Prostate gland (tissue), 2 donors: ENCODE data around the gene NTN1. TPM values are rescaled to one million over a fixed set of nuclear protein-coding genes. Genes with fewer than 3 reads are reported as not detected.

Experiments
- DNase-seq: peaks from one replicate; pipeline ENCODE4 v3.0.0-alpha.2; 2019; ENCODE audit warnings: low spot score
- H3K27ac ChIP-seq, 2 donors: fragments of 200-600 bp; sonication (generic); 2 replicates each; pipeline ENCODE4 v1.5.1; 2017 to 2019
- H3K27me3 ChIP-seq: fragments of 200-600 bp; sonication (generic); replicated peaks from 2 replicates; pipeline ENCODE4 v1.5.1; 2019; ENCODE audit not compliant: insufficient read depth
- H3K36me3 ChIP-seq, 2 donors: fragments of 200-600 bp; sonication (generic); 1 replicate in 1 of 2; 2 replicates in 1 of 2; pipeline versions ENCODE4 v1.5.1 to v1.8.1; 2017 to 2019
- H3K4me1 ChIP-seq: fragments of 200-600 bp; sonication (generic); replicated peaks from 2 replicates; pipeline ENCODE4 v1.5.1; 2019
- H3K4me3 ChIP-seq, 2 donors: fragments of 200-600 bp; sonication (generic); 2 replicates each; pipeline ENCODE4 v1.5.1; 2017 to 2019
- H3K9me3 ChIP-seq: fragments of 200-600 bp; sonication (generic); 2 replicates; pipeline ENCODE4 v1.5.1; 2017
- POLR2A ChIP-seq: fragments of 450-650 bp; IDR thresholded peaks from one replicate; pipeline ENCODE4 v1.6.1; 2016; ENCODE audit warnings: antibody characterized with exemption, mild to moderate bottlenecking
- POLR2AphosphoS5 ChIP-seq: sonication (generic); formaldehyde crosslinking; IDR thresholded peaks from one replicate; pipeline ENCODE4 v1.6.1; 2017; ENCODE audit warnings: antibody characterized with exemption
- WGBS: methylation state at CpG from one replicate; pipeline ENCODE4 v1.1.5; 2018; 5-methylcytosine and 5-hydroxymethylcytosine counted together
- intact Hi-C: fragments of 100-400 bp; cut with DNase I; formaldehyde crosslinking; loops from one replicate; pipeline ENCODE4 v1.14.2; 2022
- total RNA-seq, 2 donors: library from RNA; depleted of rRNA; stranded (reverse); fragments of >200 nt; gene quantifications; one replicate each; pipeline ENCODE4 v1.1.0, GENCODE V29; 2016
- TF ChIP-seq, protein P1 (sequence below), 4 experiments: fragments of 200-600 bp in 2 of 4; fragments of 450-650 bp in 2 of 4; sonication (generic) in 2 of 4; IDR thresholded peaks; 1 replicate in 3 of 4; 2 replicates in 1 of 4; pipeline ENCODE4 v1.5.1; 2016 to 2019; ENCODE audit warnings: antibody characterized with exemption in 4 of 4, mild to moderate bottlenecking in 2 of 4, moderate library complexity in 2 of 4

The NTN1 gene
- total RNA-seq, 2 donors from 2014 or later: 9.2 to 11.4 TPM

DNA sequence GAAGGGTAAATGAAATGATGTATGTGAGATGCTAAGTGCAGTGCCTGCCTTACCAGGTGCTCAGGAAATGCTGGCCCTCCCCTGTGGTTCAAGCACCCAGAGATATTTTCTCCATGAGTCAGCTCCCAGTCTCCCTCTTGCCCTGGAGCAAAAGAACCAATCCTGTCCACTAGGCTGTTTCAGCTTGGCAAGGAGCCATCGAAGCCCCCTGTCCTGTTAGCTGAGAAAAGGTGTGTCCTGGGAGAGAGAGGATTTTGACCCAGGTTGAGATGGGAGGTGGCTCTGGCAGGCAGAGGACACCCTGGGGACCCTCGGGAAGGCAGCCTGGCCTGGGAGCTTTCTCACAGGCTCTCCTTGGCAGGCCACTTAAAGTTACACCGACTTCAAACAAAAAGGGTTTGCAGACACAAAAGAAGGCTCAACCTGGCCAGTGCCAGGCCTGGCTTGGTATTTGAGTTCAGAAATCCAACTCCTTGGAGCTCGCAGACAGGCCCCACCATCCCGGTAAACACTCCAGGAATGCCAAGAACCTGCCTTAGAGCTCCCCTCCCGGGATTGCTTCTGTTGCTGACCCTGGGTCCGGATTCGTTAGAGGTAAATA is 29.6 kb downstream of the NTN1 start:
- intact Hi-C loops: no loop called here

DNA sequence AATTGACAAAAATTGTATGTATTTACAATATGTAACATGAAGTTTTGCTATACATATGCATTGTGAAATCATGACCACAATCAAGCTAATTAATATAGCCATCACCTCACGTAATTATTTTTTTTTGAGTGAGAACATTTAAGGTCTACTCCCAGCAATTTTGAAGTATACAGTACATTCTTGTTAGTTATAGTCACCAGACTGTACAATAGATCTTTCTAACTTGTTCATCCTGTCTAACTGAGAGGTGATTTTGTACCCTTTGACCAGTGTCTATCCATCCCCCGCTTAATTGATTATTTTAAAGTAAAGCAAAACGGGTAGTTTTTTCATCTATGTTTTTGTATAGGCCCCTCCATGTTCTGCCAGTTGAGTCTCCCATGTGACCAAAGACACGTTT is 30.3 kb downstream of the NTN1 start:
- Histone ChIP-seq H3K36me3 (no peaks in the 10 kb centered on the region), H3K27ac (no peak overlapping the region), H3K9me3 (no peaks in the 10 kb centered on the region), H3K4me1 (no peaks in the 10 kb centered on the region), H3K27me3 (no peaks in the 10 kb centered on the region), H3K4me3 (no peak overlapping the region)
- intact Hi-C loops: no loop called here
- no peak for DNase-seq
- no peak for TF ChIP-seq POLR2AphosphoS5
- no peak for TF ChIP-seq POLR2A
- TF ChIP-seq, protein P1, sequence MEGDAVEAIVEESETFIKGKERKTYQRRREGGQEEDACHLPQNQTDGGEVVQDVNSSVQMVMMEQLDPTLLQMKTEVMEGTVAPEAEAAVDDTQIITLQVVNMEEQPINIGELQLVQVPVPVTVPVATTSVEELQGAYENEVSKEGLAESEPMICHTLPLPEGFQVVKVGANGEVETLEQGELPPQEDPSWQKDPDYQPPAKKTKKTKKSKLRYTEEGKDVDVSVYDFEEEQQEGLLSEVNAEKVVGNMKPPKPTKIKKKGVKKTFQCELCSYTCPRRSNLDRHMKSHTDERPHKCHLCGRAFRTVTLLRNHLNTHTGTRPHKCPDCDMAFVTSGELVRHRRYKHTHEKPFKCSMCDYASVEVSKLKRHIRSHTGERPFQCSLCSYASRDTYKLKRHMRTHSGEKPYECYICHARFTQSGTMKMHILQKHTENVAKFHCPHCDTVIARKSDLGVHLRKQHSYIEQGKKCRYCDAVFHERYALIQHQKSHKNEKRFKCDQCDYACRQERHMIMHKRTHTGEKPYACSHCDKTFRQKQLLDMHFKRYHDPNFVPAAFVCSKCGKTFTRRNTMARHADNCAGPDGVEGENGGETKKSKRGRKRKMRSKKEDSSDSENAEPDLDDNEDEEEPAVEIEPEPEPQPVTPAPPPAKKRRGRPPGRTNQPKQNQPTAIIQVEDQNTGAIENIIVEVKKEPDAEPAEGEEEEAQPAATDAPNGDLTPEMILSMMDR (IDR thresholded peaks at IDR 0.05): no peak
- 88% methylated on average over 4 of the region's 4 CpGs for WGBS

More for the DNA sequence above, 29.6 kb downstream of the NTN1 start:
- DNase-seq: peak; percentile 19
- H3K4me3 ChIP-seq: no peak overlapping the region
- H3K27me3 ChIP-seq: no peaks in the 10 kb centered on the region
- peak overlapping the region; percentile 18 to 60 for H3K27ac ChIP-seq
- H3K9me3 ChIP-seq: no peaks in the 10 kb centered on the region
- no peaks in the 10 kb centered on the region for H3K4me1 ChIP-seq
- no peak for TF ChIP-seq POLR2AphosphoS5
- TF ChIP-seq, protein P1 (IDR thresholded peaks at IDR 0.05): peak in 1 of 4 experiments; percentile 31
- H3K36me3 ChIP-seq: no peaks in the 10 kb centered on the region
- WGBS: 48% methylated on average over 8 of the region's 8 CpGs

DNA sequence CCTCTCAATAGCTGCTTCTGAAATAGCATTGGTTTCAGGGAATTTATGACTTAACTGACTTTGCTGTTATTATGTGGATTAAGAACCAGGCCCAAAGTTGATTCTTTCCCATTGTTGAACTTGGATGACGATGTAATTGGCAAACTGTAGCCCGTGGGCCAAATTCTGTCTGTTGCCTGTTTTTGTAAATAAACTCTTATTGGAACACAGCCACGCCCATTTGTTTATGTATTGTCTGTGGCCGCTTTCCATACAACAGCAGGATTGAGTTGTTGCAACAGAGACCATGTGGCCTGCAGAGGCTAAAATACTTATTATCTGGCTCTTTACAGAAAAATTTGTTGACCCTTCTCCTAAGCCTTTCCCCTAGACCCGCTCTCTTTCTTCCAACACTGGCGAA is 31.6 kb downstream of the NTN1 start:
- no peak for DNase-seq
- H3K4me3 ChIP-seq: no peak overlapping the region
- no peak for TF ChIP-seq POLR2A
- TF ChIP-seq, protein P1 (IDR thresholded peaks at IDR 0.05): no peak
- no peak for TF ChIP-seq POLR2AphosphoS5
- 87% methylated on average over 6 of the region's 6 CpGs for WGBS
- H3K4me1 ChIP-seq: no peaks in the 10 kb centered on the region
- H3K27me3 ChIP-seq: no peaks in the 10 kb centered on the region
- intact Hi-C loops: no loop called here
- no peaks in the 10 kb centered on the region for H3K9me3 ChIP-seq
- H3K27ac ChIP-seq: no peak overlapping the region
- H3K36me3 ChIP-seq: no peaks in the 10 kb centered on the region

DNA sequence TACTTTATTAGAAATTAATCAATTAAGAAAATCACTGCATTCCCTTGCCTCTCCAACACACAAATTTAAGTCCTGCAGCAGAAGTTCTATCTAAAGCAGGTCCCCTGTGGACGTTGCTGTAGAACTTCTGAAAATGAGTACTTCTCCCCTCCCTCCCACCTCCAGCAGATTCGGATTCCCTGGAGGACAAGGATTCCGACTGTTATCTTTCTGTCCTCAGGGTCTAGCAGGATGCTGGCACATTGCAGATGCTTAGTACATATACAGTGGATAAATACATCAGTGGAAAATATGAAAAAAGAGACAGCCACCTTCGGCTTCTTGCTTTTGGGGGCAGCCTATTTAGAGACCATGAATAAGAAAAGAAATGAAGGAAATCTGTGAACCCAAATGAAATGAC is 32.1 kb downstream of the NTN1 start:
- Histone ChIP-seq H3K4me1 (no peaks in the 10 kb centered on the region), H3K36me3 (no peaks in the 10 kb centered on the region), H3K27ac (no peak overlapping the region), H3K4me3 (no peak overlapping the region), H3K9me3 (no peaks in the 10 kb centered on the region), H3K27me3 (no peaks in the 10 kb centered on the region)
- intact Hi-C loops: no loop called here
- TF ChIP-seq POLR2AphosphoS5 (no peak), POLR2A (no peak)
- TF ChIP-seq, protein P1 (IDR thresholded peaks at IDR 0.05): no peak
- 96% methylated on average over 4 of the region's 4 CpGs for WGBS
- DNase-seq: no peak

DNA sequence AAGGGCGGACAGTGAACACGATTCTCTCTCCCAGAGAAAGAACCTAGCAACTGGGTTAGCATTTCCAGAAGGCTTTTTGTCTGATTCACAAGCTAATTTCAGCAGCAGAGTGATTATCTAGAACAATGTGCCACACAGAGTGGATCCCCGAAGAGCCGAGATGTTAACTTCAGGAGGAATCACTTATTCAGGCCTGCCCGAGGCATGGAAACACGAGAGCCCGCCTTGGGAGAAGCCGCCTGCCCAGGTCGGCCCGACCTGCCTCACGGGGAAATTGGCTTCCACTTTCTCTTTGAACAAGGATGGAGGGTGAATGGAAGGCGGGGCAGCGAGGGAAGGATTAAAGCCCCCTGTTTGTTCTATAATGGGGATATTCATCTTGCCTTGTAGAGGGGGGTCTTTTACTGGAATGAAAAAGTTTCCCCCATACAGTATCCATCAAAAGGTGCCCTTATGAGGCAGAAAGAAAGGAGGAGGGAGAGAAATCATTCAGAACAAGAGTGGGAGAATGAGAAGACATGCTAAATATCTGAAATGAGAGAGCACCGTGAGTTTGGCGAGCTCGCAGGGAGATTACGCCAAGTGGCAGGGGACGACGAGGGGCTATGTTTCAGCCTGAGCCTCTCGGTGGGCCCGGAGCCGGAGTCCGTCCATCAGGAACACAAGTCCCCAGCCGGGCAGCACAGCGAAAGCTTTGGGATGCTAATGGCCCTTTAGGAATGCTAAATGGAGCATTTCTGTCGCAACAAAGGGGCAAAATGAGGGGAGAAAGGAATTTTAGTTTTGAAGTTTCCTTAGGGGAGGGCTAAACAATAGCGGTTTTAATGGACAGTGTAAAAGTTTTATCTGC is 33.0 kb downstream of the NTN1 start:
- Histone ChIP-seq H3K36me3 (no peaks in the 10 kb centered on the region), H3K9me3 (no peaks in the 10 kb centered on the region), H3K27me3 (no peaks in the 10 kb centered on the region), H3K4me1 (no peaks in the 10 kb centered on the region), H3K4me3 (no peak overlapping the region), H3K27ac (no peak overlapping the region)
- no peak for DNase-seq
- no peak for TF ChIP-seq POLR2A
- TF ChIP-seq, protein P1 (IDR thresholded peaks at IDR 0.05): no peak
- TF ChIP-seq POLR2AphosphoS5: no peak
- intact Hi-C loops: no loop called here
- 80% methylated on average over 27 of the region's 27 CpGs for WGBS
